ENCODE measurements around the gene THSD8. TPM values are rescaled to one million over a fixed set of nuclear protein-coding genes. Genes with fewer than 3 reads are reported as not detected.

Gene THSD8
- total RNA-seq, 4 donors from 2014 or later, result 4.8 TPM; not detected in 3

DNA sequence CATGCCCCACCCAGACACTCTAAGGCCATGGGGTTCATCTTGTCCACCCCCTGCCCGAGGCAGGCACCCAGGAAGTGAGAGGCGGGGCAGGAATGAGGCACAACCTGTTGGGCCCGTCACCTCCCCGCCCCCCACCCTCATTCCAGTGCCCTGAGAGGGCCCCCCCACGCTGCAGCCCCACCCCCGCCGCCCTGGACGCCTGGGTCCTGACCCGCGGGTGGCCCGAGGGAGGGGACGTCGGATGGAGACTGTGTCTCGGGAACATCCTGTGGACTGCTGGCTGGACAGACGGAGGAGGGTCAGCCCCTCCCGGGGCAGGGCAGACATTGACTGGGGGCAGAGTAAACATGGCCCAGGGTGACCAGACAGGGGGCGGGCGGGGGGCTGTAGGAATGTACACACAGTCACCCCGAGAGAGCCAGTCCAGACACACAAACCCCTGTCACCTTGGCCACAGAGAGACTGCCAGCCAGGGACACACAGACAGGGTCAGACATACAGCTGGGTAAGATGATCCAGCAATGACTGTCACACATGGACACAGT, 17.9 kb upstream of the THSD8 start:
- Histone ChIP-seq H3K27me3 (no peaks in the 10 kb centered on the region), H3K4me1 (peaks cover 0 to 89% (median 80%) of the 10 kb centered on the region in 4 donors), H3K4me3 (peak overlapping the region in 1 of 4 donors; percentile 53), H3K27ac (peak overlapping the region; percentile 81 to 100 (median 99)), H3K36me3 (no peaks in the 10 kb centered on the region), H3K9me3 (no peaks in the 10 kb centered on the region)
- 2 to 7% methylated on average over 13 to 19 of the region's 19 CpGs for WGBS, 2 donors
- DNase-seq (ENCODE audit: low spot score in 2 of 2), result no peak
- TF ChIP-seq EP300 (IDR thresholded peaks at IDR 0.05), result peak in 1 of 2 donors; percentile 49
- TF ChIP-seq, protein P1, sequence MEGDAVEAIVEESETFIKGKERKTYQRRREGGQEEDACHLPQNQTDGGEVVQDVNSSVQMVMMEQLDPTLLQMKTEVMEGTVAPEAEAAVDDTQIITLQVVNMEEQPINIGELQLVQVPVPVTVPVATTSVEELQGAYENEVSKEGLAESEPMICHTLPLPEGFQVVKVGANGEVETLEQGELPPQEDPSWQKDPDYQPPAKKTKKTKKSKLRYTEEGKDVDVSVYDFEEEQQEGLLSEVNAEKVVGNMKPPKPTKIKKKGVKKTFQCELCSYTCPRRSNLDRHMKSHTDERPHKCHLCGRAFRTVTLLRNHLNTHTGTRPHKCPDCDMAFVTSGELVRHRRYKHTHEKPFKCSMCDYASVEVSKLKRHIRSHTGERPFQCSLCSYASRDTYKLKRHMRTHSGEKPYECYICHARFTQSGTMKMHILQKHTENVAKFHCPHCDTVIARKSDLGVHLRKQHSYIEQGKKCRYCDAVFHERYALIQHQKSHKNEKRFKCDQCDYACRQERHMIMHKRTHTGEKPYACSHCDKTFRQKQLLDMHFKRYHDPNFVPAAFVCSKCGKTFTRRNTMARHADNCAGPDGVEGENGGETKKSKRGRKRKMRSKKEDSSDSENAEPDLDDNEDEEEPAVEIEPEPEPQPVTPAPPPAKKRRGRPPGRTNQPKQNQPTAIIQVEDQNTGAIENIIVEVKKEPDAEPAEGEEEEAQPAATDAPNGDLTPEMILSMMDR (IDR thresholded peaks at IDR 0.05), result no peak

DNA sequence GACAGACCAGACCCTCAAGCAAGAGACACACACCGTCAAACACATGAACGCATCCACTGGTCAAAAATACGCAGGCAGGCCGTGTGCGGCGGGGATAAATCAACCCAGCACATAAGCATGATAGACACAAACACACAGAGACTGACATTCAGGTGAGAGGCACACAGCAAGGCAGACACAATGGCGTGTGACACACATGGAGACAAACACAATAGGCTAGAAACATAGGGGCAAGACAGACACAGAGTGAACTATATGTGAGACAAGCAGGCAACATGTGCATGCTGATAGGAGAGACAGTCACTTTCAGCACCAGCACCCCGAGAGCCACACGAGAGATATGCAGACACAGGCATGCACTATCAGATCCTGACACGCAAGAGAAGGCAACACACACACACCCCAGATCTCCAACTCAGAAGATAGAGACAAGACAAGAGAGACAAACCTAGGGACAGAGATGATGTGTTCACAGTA, 17.4 kb upstream of the THSD8 start:
- TF ChIP-seq POLR2A (IDR thresholded peaks at IDR 0.05) (no peak), EP300 (IDR thresholded peaks at IDR 0.05) (no peak)
- TF ChIP-seq, protein P1 (IDR thresholded peaks at IDR 0.05), result no peak
- no peaks in the 10 kb centered on the region for H3K36me3 ChIP-seq
- 55 to 62% methylated on average over 10 of the region's 10 CpGs for WGBS, 2 donors
- H3K27me3 ChIP-seq, result no peaks in the 10 kb centered on the region
- peak overlapping the region; percentile 81 to 100 (median 99) for H3K27ac ChIP-seq
- DNase-seq (ENCODE audit: low spot score in 2 of 2), result no peak
- H3K4me1 ChIP-seq, result peaks cover 0 to 89% (median 77%) of the 10 kb centered on the region in 4 donors
- H3K4me3 ChIP-seq, result peak overlapping the region in 1 of 4 donors; percentile 23
- H3K9me3 ChIP-seq, result no peaks in the 10 kb centered on the region

DNA sequence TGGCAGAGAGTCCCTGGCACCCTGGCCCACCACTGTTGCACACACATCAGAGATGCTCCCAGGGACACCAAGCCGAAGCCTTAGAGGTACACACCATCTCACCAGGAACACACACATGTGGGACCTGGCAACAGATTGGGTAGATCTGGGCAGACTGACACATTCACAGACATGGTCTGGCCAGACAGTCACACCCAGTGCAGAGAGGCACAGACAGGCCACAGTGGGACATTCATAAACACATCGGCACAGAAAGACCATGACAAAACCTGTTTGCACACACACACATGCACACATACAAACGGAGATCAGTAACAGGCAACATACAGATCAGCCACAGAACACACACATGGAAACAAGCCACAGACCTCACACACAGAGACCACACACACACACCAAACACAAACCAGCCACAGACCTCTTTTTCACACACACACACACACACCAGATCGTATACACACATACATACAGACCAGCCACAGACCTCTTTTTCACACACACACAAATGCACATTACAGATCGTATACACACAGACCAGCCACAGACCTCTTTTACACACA, 16.9 kb upstream of the THSD8 start:
- H3K4me1 ChIP-seq, result peaks cover 0 to 84% (median 72%) of the 10 kb centered on the region in 4 donors
- DNase-seq (ENCODE audit: low spot score in 2 of 2), result no peak
- H3K4me3 ChIP-seq, result peak overlapping the region in 2 of 4 donors; percentile 6 to 23
- peak overlapping the region; percentile 99 to 100 (median 99) for H3K27ac ChIP-seq
- no peaks in the 10 kb centered on the region for H3K36me3 ChIP-seq
- TF ChIP-seq, protein P1 (IDR thresholded peaks at IDR 0.05), result no peak
- TF ChIP-seq EP300 (IDR thresholded peaks at IDR 0.05) (no peak), POLR2A (IDR thresholded peaks at IDR 0.05) (no peak)
- 37 to 40% methylated on average over 5 of the region's 5 CpGs for WGBS, 2 donors
- H3K9me3 ChIP-seq, result no peaks in the 10 kb centered on the region
- no peaks in the 10 kb centered on the region for H3K27me3 ChIP-seq

DNA sequence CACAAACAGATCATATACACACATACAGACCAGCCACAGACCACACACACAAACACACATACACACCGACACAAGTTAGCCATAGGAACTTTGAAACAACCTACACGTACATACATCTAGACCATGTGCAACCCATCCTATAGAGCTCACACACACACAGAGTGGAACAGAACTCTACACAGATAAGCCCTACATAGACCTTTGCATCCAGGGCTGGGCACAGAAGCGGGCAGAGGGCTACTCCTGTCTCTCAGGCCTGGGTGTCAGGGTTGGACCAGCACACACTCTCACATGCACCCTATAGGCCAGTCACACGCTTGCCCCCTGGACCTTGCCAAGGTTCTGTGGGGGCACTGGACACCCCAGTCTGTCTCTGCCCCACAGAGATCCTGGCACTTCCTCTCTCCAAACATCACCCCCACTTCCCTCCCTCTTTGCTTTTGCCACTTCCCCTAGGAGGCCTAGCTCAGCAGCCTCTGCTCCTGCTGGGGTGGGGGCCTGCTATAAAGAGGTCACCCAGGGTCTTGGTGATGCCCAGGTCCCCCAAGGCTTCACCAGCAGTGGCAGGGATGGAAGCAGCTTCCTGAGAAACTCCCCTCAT, 16.3 kb upstream of the THSD8 start:
- peak overlapping the region; percentile 99 to 100 (median 99) for H3K27ac ChIP-seq
- TF ChIP-seq POLR2A (IDR thresholded peaks at IDR 0.05), result no peak
- TF ChIP-seq EP300 (IDR thresholded peaks at IDR 0.05), result peak in 1 of 2 donors; percentile 37
- TF ChIP-seq, protein P1 (IDR thresholded peaks at IDR 0.05), result no peak
- no peaks in the 10 kb centered on the region for H3K27me3 ChIP-seq
- H3K9me3 ChIP-seq, result no peaks in the 10 kb centered on the region
- H3K4me1 ChIP-seq, result peaks cover 0 to 85% (median 70%) of the 10 kb centered on the region in 4 donors
- no peak for DNase-seq (ENCODE audit: low spot score in 2 of 2)
- 48 to 51% methylated on average over 4 of the region's 4 CpGs for WGBS, 2 donors
- H3K36me3 ChIP-seq, result no peaks in the 10 kb centered on the region
- peak overlapping the region in 2 of 4 donors; percentile 6 to 23 for H3K4me3 ChIP-seq

All from tibial nerve (tissue), 4 donors.